Right ventricle myocardium inferior (tissue), 1 donor: Measurements from ENCODE around the gene CA14. TPM values are rescaled to one million over a fixed set of nuclear protein-coding genes. Genes with fewer than 3 reads are reported as not detected.
A peak's percentile ranks its signal among the peaks of the same experiment; 100 is the strongest.
"Not testable (repeated sequence)": the region's sequence is repeated elsewhere in the genome, so short reads cannot be mapped to it uniquely, and the experiment has no call there.

Experiments
- ATAC-seq: fragments of 200-7000 bp; cut with Tn5 transposase; one replicate; pipeline ENCODE4 v1.9.1; 2020; ENCODE audit warnings: mild to moderate bottlenecking, moderate library complexity
- DNase-seq: peaks from one replicate; pipeline ENCODE4 v3.0.0; 2021; ENCODE audit errors: missing footprints
- intact Hi-C: fragments of 100-400 bp; cut with DNase I; formaldehyde crosslinking; loops from one replicate; pipeline ENCODE4 v1.11.0; 2022
- total RNA-seq: library from RNA; stranded (reverse); fragmentation: NEBNext Ultra II Directional; extraction: Animal tissue kit (Norgen Biotek cat#: 25700); gene quantifications from one replicate; pipeline ENCODE4 v1.2.1, GENCODE V29; 2021
- donor health status: DM: no; HTN: yes; CAD: no; lungs with severe emphysema.

The CA14 gene
- total RNA-seq, 1 donor from 2014 or later = 14.4 TPM

- intact Hi-C loops = loop anchor here (2.0 to 5.0 kb wide), 2 partner anchors 20 to 48 kb away; partner anchors contain the start of gene CIART
- ATAC-seq = peak; percentile 56
- peak; percentile 91 for DNase-seq
These were observed 22.8 kb upstream of the CA14 start for GRCh38 chr1:150234566-150235293.

DNA sequence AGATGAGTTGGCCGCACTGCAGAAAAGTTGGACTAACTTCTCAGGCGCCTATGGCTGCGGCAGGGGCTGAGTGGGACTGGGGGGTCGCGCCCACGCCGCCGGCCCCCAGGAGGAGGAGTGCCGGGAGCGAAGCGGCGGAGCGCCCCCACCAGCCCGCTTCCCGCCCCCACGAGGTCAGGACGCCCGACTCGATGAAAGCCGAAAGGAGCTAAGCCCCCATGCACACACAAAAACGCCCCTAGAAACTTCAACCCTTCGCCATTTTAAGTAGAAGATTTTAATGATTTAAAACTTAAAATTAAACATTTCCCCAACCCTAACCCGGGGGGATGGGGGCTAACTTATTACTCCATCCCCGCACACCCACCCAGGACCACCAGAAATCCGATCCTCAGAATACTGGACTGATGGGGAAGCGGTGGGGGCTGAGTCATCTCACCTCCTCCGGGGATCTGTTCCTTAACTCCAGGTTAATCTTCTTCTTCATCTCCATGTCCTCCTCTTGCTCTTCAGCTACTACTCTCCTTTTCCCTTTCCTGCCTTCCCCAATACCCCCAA, 22.2 kb upstream of the CA14 start:
- intact Hi-C loops = loop anchor here (2.0 to 5.0 kb wide), 2 partner anchors 21 to 47 kb away; partner anchors contain the start of gene CIART
- DNase-seq (no peak), ATAC-seq (peak; percentile 15)

GRCh38 chr1:150235852-150236613, 21.5 kb upstream of the CA14 start, which contains the start of gene ANP32E:
Gene ANP32E (minus strand): TSS chr1:150236112. CDS start chr1:150235786, 326 bp downstream.
- intact Hi-C loops = loop anchor here (2.0 to 5.0 kb wide), 2 partner anchors 21 to 46 kb away; partner anchors contain the start of gene CIART
- peak; percentile 95 for DNase-seq
- peak; percentile 98 for ATAC-seq

DNA sequence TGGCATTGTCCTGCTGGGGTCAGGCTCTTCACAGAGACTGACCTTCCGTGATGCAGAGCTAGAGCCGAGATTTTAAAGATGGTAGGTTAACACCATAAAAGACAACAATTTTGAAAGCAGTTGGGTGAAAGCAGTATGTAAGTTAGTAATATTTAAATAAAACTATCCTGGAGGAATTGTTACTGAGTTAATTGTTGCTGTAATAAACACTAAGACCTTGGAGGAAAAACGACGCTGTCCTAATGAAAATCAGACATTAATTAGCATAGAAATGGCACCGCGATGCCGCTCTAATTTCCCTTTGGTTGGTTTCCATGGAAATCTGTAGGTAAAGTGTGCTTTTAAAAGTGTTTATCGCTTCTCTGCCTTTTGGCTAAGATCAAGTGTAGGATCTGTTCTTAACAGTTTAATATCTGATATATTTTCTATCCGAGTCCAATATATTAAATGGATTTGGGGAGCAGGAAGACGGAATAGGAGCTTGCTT, 20.9 kb upstream of the CA14 start:
- ATAC-seq = no peak
- no peak for DNase-seq
- intact Hi-C loops = loop anchor here (5.0 kb wide), 1 partner anchor 46 kb away; the partner anchor contains the start of gene CIART

DNA sequence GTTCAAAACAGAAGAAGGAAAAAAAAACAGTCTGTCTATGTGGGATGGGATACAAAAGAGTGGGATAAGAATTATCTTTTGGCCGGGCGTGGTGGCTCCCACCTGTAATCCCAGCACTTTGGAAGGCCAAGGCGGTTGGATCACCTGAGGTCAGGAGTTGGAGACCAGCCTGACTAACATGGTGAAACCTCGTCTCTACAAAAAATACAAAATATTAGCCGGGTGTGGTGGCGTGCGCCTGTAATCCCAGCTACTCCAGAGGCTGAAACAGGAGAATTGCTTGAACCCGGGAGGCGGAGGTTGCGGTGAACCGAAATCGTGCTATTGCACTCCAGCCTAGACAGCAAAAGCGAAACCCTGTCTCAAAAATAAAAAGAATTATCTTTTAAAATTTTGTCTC, 20.4 kb upstream of the CA14 start:
- intact Hi-C loops = loop anchor here (5.0 kb wide), 1 partner anchor 45 kb away; the partner anchor contains the start of gene CIART
- DNase-seq, ATAC-seq: not testable (repeated sequence)

GRCh38 chr1:150237746-150238145, 19.8 kb upstream of the CA14 start:
- intact Hi-C loops = loop anchor here (5.0 kb wide), 1 partner anchor 45 kb away; the partner anchor contains the start of gene CIART
- ATAC-seq (no peak), DNase-seq (no peak)

DNA sequence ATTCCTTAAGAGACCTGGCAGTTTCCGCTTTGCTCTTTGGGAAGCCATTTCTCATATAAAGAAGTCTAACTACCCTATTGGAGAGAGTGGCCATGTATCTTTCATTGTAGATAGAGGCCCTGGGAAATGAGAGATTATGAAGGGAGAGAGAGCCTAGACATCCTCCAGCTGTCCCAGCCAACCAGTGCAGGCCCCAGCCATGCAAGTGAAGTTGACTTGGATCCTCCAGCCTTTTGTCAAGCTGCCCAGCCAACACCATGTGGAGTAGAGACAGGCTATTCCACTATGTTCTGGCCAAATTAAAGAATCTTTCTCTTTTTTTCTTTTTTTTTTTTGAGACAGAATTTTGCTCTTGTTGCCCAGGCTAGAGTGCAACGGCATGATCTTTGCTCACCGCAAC, 14.6 kb upstream of the CA14 start:
- DNase-seq = no peak
- intact Hi-C loops = no loop called here

DNA sequence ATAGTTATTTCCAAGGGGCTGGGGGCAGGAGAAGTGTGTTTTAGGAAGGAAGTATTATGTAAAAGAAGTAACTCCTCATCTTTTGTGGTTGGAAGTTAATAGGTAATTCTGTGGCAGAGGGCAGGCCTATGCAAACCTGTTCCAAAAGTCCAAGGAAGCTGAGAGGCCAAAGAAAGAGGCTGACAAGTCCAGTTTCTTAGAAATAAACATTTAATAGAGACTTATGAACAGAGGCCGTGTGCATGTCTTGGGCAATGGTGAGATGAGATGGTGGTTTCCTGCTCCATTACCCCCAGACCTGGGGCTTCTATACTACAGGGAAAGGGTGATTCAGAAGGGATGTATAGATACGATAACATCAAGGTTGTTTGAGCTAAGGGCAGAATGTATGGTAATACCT, 7.6 kb upstream of the CA14 start:
- DNase-seq (no peak), ATAC-seq (no peak)
- intact Hi-C loops = no loop called here

More for the DNA sequence above, 14.6 kb upstream of the CA14 start:
- peak; percentile 62 for ATAC-seq

DNA sequence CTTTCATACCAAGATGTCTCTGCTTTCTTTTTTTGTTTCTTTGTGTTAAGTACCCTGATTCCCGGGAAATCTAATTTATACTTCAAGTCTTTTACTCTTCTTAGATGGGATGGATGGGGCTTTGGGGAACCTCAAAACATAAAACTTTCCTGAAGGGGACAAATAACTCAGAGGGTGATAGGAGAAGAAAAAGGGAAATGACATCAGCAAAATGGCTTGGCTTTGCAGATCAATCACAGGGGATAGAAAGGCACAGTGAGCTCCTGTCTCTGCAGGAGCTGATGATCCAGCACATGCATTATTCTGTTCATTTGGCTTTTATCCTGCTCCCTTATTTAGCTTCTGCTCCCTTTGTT, 1.4 kb upstream of the CA14 start:
- ATAC-seq (no peak), DNase-seq (no peak)
- intact Hi-C loops = loop anchor here (5.0 kb wide), 1 partner anchor 721 kb away; no protein-coding TSS in a partner anchor

DNA sequence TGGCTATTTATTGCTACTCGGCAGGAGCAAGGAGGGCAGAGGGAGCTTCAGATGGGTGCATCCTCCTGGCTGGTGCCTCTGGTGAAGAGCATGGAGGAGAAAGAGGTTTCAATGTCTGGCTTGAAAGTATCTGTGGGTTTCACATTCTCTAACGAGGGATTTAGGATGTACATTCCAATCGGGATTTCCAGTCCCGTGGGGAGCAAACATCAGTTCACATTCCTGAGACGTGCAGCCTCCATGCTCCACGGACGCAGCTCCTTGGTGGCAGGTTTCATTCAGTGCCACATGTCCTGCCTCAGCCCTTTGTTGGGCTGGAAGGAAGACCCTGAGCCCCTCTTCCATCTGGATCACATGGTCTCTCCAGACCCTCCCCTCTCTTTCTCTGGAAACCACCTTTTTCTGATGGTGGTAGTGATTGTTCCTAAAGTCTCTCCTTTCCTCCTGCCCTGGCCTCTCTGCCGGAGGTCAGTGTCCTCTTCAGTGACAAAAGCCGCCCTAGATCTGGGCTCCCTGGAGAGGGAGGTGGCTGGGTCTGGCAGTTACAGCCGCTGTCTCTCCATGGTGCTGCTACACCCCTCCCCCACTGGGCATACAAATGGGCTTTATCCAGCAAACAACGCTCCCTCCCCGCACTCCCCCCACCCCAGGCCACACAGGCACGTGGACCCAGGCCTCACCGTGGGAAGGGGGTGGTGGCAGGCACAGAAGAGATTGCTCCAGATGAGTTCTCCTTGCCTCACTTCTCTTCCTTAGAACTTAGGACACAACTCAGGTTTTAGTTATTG, 826 bp upstream of the CA14 start:
- DNase-seq (no peak), ATAC-seq (no peak)
- intact Hi-C loops = loop anchor here (5.0 kb wide), 1 partner anchor 721 kb away; no protein-coding TSS in a partner anchor

GRCh38 chr1:150259217-150259616, 1.6 kb downstream of the CA14 start:
- DNase-seq (no peak), ATAC-seq (no peak)
- intact Hi-C loops = loop anchor here (5.0 kb wide), 1 partner anchor 718 kb away; no protein-coding TSS in a partner anchor

- DNase-seq = no peak
- intact Hi-C loops = loop anchor here (5.0 kb wide), 1 partner anchor 717 kb away; no protein-coding TSS in a partner anchor
- ATAC-seq = peak; percentile 47
These were observed 2.4 kb downstream of the CA14 start for GRCh38 chr1:150259758-150260669.

- ATAC-seq (no peak), DNase-seq (no peak)
- intact Hi-C loops = no loop called here
These were observed 3.8 kb downstream of the CA14 start for GRCh38 chr1:150261367-150261766.

GRCh38 chr1:150262388-150263320, 5.1 kb downstream of the CA14 start:
- intact Hi-C loops = no loop called here
- ATAC-seq = no peak
- DNase-seq = no peak

- intact Hi-C loops = no loop called here
- ATAC-seq = no peak
- DNase-seq = no peak
These were observed 6.0 kb downstream of the CA14 start for GRCh38 chr1:150263549-150263948.

- ATAC-seq (no peak), DNase-seq (no peak)
- intact Hi-C loops = no loop called here
These were observed 10.3 kb downstream of the CA14 start for GRCh38 chr1:150267896-150268295.
